Skeletal muscle tissue (tissue), 4 donors: ENCODE results near the gene TSEN2. TPM values are rescaled to one million over a fixed set of nuclear protein-coding genes. Genes with fewer than 3 reads are reported as not detected.
"Not testable (repeated sequence)": the region's sequence is repeated elsewhere in the genome, so short reads cannot be mapped to it uniquely, and the experiment has no call there.

Experiments
- H3K27ac ChIP-seq: one replicate; pipeline ENCODE4 v1.7.0; 2013; ENCODE audit warnings: mild to moderate bottlenecking, low read depth, low read length, inconsistent platforms
- H3K27me3 ChIP-seq, 3 donors: one replicate each; pipeline ENCODE4 v1.7.0; 2013; ENCODE audit warnings: low read length in 3 of 3; ENCODE audit not compliant: control insufficient read depth in 3 of 3, insufficient read depth in 3 of 3
- H3K36me3 ChIP-seq, 3 donors: one replicate each; pipeline ENCODE4 v1.7.0; 2013; ENCODE audit warnings: low read length in 3 of 3; ENCODE audit not compliant: control insufficient read depth in 3 of 3, insufficient read depth in 3 of 3
- H3K4me1 ChIP-seq, 3 donors: one replicate each; pipeline ENCODE4 v1.7.0; 2013; ENCODE audit warnings: low read length in 3 of 3, mild to moderate bottlenecking in 3 of 3; ENCODE audit not compliant: control insufficient read depth in 3 of 3, insufficient read depth in 3 of 3
- H3K4me3 ChIP-seq, 3 donors: one replicate each; pipeline ENCODE4 v1.7.0; 2013; ENCODE audit warnings: low read length in 3 of 3
- H3K9ac ChIP-seq, 3 donors: one replicate each; pipeline ENCODE4 v1.7.0; 2013; ENCODE audit warnings: low read length in 3 of 3, mild to moderate bottlenecking in 3 of 3, moderate library complexity in 2 of 3, low read depth in 1 of 3
- H3K9me3 ChIP-seq, 3 donors: one replicate each; pipeline ENCODE4 v1.7.0; 2013; ENCODE audit warnings: low read length in 3 of 3; ENCODE audit not compliant: control insufficient read depth in 3 of 3
- total RNA-seq: library from RNA; depleted of rRNA; stranded (reverse); fragments of >200 nt; gene quantifications from one replicate; pipeline ENCODE4 v1.2.3, GENCODE V29; 2014
- donor health status: Osteomylitis.

TSEN2 gene
- total RNA-seq, 1 donor from 2014 or later: 15.1 TPM

DNA sequence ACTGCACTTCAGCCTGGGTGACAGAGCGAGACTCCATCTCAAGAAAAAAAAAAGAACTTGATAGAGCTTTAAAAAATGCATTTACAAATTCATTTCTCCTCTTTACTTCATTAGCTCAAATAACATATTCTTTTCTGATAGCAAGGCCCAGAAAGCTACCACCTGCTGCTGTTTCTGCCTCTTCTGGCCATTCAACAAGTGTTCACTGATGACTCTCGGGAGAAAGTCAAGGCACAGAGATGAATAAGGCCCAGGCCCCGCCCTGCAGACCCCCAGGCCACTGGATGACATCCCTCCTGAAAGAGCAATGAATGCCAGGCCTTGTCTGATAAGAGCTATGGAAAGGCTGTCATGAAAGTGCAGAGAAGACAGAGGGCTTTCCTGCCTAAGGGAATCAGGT, 13.6 kb upstream of the TSEN2 start:
- H3K4me1 ChIP-seq: peaks cover 0 to 3% (median 2%) of the 10 kb centered on the region in 3 donors
- H3K4me3 ChIP-seq: no peak overlapping the region
- no peaks in the 10 kb centered on the region for H3K36me3 ChIP-seq
- peaks cover 0 to 2% (median 0%) of the 10 kb centered on the region in 3 donors for H3K27me3 ChIP-seq
- no peaks in the 10 kb centered on the region for H3K9me3 ChIP-seq
- no peak overlapping the region for H3K9ac ChIP-seq
- H3K27ac ChIP-seq: no peak overlapping the region

DNA sequence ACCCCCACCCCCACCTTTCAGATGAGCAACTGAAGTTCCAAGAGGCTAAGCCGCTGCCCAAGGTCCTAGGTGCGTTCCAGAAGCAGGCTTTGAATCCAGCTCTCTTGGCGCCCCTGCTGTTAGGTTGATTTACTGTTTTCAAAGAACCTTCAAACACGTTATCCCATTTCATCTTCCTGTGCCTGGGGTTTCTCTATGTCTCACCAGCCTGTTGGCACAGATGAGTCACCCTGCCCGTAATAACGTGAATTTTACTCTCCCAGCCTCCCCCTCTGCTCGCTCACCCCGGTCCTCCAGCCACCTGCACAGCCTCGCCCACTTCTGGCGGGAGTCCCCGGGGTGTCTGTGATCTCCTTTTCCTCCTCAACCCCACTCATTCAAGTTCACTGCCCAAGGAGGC, 13.0 kb upstream of the TSEN2 start:
- H3K36me3 ChIP-seq: no peaks in the 10 kb centered on the region
- H3K4me1 ChIP-seq: peaks cover 0 to 4% (median 3%) of the 10 kb centered on the region in 3 donors
- no peak overlapping the region for H3K4me3 ChIP-seq
- no peak overlapping the region for H3K27ac ChIP-seq
- H3K27me3 ChIP-seq: peaks cover 0 to 2% (median 0%) of the 10 kb centered on the region in 3 donors
- no peaks in the 10 kb centered on the region for H3K9me3 ChIP-seq
- H3K9ac ChIP-seq: no peak overlapping the region

DNA sequence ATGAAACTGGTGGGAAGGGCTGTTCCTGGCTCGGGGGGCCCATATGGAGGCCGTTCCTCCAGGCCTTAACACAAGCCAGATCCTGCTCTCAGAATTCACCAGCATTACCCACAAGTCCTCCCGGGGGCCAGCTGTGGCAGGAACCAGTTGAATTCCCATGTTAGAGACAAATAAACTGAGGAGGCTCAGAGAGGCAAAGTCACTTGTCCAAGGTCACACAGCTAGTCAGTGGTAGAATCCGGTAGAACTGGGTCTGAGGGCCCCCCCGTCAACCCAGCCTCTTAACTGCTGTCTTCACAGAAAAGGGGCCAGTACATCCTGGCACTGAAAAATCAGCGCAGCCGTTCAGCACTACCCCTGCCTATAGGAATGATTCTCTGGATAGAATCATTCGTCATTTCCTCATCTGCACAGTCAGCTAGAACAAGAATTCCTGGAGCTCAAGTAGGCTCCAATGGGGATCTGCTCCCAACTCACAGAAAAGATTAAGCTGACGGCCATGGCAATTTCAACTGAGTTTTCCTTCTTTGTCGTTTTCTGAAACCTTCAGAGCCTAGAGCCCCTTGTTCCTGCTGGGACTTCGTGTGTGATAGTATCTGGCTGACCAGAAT, 12.2 kb upstream of the TSEN2 start:
- Histone ChIP-seq H3K27ac (no peak overlapping the region), H3K36me3 (no peaks in the 10 kb centered on the region), H3K27me3 (peaks cover 0 to 2% (median 0%) of the 10 kb centered on the region in 3 donors), H3K4me1 (peaks cover 0 to 4% (median 3%) of the 10 kb centered on the region in 3 donors), H3K9me3 (no peaks in the 10 kb centered on the region), H3K4me3 (no peak overlapping the region), H3K9ac (no peak overlapping the region)

DNA sequence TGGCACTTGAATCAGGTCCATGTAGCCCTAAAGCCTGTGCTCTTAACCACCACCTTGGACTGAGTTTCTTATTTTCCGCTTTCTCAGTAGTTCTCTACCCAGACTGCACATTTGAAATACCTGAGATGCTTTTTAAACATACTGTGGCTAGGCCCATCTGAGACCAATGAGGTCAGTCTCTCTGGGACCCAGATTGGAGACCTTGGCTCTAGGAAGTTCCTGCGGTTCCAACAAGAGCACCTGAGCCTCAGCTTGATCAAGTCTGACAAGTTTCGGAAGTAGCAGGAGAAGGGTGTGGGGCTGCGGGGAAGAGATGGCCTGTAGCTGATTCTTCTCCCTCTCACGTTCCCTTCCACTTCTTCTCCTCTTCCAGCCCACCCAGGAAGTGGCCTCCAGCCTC, 11.5 kb upstream of the TSEN2 start:
- H3K27me3 ChIP-seq: peaks cover 0 to 2% (median 0%) of the 10 kb centered on the region in 3 donors
- H3K9ac ChIP-seq: no peak overlapping the region
- no peaks in the 10 kb centered on the region for H3K36me3 ChIP-seq
- H3K27ac ChIP-seq: no peak overlapping the region
- no peak overlapping the region for H3K4me3 ChIP-seq
- peaks cover 0 to 4% (median 3%) of the 10 kb centered on the region in 3 donors for H3K4me1 ChIP-seq
- H3K9me3 ChIP-seq: no peaks in the 10 kb centered on the region

DNA sequence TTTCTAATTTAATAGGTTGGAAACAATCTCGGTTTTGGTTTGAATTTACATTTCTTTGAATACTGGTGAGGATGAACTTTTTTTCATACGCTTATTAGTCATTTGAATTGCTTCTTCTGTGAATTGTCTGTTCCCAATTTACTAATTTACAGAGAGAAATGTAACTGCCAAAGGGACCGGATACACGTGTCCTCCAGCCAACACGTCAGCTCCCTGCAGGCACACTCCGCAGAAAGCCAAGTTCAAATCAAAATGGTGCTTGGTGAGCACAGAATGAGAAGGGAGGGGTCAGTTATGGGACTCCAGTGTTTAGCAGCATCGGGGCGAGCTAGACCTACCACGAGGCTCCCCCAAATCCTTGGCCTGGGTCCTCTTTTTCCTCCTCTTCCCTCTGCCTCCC, 10.8 kb upstream of the TSEN2 start:
- no peak overlapping the region for H3K9ac ChIP-seq
- H3K36me3 ChIP-seq: no peaks in the 10 kb centered on the region
- no peak overlapping the region for H3K4me3 ChIP-seq
- H3K27ac ChIP-seq: no peak overlapping the region
- H3K4me1 ChIP-seq: peaks cover 0 to 4% (median 3%) of the 10 kb centered on the region in 3 donors
- no peaks in the 10 kb centered on the region for H3K27me3 ChIP-seq
- H3K9me3 ChIP-seq: no peaks in the 10 kb centered on the region

DNA sequence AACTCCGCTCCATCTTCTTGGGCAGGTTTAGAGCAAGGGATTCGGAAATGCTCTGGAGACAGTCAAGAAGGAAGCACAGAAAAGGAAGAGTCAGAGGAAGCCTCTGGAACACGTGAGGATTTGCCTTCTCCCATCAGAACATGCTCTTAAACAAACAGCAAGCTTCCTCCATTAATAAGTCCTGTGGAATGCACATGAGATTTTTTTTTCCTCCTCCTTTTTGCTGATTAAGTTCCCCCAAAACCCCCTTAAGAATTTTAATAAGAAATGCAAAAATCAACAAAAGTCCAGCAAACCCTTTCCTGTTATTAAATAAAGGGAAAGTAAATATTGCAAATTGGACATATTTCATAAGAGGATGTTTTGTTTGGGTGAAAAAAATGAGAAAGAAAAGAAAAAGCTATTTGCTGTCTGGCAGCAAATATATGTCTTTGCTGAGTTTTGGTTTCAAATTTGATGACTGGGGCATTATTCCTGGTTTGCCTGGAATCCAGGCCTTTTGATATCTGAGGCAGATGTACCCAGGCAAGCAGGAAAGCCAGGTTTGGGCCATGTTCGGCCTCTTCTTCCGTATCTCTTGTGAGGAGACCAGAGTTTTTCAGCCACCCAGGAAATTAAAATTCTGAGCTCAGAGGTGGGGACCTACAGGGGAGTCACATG, 7.9 kb upstream of the TSEN2 start:
- no peaks in the 10 kb centered on the region for H3K9me3 ChIP-seq
- H3K4me3 ChIP-seq: no peak overlapping the region
- no peak overlapping the region for H3K9ac ChIP-seq
- no peaks in the 10 kb centered on the region for H3K36me3 ChIP-seq
- no peaks in the 10 kb centered on the region for H3K27me3 ChIP-seq
- peak overlapping the region; percentile 18 for H3K27ac ChIP-seq
- H3K4me1 ChIP-seq: peaks cover 0 to 12% (median 3%) of the 10 kb centered on the region in 3 donors

DNA sequence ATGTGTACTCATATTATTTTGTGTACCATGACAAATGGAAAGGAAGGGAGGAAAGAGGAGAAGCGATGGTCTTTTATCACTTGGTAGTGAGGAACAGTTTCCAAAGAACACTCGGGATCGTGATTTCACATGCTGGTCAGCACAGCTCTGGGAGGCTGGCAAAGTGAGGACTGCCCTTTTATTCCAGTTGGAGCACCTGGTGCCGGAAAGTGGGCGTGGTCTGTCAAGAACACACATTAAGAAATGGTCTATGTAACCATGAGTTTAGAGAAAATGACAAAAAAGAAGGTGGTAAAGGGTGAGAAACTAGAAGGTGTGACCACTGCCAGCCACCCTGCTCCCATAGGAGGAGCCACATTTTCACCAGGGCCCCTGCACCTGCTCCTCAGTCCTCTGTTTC, 7.0 kb upstream of the TSEN2 start:
- no peak overlapping the region for H3K4me3 ChIP-seq
- H3K9me3 ChIP-seq: no peaks in the 10 kb centered on the region
- H3K9ac ChIP-seq: no peak overlapping the region
- no peaks in the 10 kb centered on the region for H3K36me3 ChIP-seq
- H3K27ac ChIP-seq: no peak overlapping the region
- H3K4me1 ChIP-seq: peaks cover 0 to 12% (median 3%) of the 10 kb centered on the region in 3 donors
- H3K27me3 ChIP-seq: no peaks in the 10 kb centered on the region

DNA sequence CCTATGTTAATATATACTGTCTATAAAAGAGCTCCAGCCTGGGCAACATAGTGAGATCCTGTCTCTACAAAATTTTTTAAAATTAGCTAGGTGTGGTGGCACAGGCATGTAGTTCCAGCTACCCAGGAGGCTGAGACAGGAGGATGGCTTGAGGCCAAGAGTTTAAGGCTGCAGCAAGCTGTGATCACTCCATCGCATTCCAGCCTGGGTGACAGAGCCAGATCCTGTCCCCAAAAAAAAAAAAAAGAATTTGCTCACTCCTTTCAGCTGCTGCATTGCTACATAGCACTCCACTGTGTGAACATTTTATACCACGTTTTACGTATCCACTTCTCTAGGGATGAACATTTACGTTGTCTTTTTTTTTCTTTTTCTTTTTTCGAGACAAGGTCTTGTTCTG, 6.0 kb upstream of the TSEN2 start:
- H3K4me3 ChIP-seq: no peak overlapping the region
- no peak overlapping the region for H3K9ac ChIP-seq
- H3K36me3 ChIP-seq: no peaks in the 10 kb centered on the region
- H3K9me3 ChIP-seq: no peaks in the 10 kb centered on the region
- no peaks in the 10 kb centered on the region for H3K27me3 ChIP-seq
- H3K27ac ChIP-seq: no peak overlapping the region
- peaks cover under 1 to 17% (median 3%) of the 10 kb centered on the region in 3 donors for H3K4me1 ChIP-seq

DNA sequence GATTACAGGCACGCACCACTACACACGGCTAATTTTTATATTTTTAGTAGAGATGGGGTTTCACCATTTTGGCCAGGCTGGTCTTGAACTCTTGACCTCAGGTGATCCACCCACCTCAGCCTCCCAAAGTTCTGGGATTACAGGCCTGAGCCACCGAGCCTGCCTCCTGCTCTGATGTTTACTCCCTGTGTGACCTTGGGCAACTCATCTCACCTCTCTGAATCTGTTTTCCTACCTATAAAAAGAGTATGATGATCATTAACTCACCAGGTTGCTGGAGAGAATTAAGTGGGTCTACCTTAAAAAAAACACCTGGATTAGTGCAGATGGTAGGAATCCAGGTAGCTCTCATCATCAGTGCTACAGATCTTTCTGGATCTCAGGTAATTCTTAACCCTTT, 5.1 kb upstream of the TSEN2 start:
- H3K9ac ChIP-seq, H3K27ac ChIP-seq, H3K27me3 ChIP-seq, H3K36me3 ChIP-seq, H3K4me3 ChIP-seq, H3K9me3 ChIP-seq: not testable (repeated sequence)
- H3K4me1 ChIP-seq: peaks cover 8 to 25% (median 8%) of the 10 kb centered on the region in 3 donors

DNA sequence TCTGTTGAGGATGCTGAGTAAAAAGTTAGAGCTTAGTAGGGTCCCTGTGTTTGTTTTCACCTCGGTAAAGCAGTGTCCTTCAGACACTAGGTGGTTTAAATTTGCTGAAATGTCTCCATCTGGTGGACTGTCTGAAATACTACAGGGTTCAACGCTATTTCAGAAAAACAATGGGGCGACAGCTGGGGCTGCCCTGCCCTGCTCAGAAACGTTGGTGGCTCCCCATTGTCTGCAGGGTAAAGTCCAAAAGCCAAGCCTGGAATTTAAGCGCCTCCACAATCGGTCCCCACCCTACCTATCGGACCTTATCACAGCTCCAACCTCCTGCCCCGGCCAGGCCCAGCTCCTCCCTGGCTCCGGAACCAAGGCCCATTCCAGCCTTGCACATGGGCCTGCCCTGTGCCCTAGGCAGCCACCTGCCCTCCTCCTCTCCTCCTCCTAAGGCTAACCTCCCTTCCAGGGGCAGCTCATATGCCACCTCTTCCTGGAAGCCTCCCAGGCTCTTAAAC, 4.3 kb upstream of the TSEN2 start:
- H3K9me3 ChIP-seq: no peaks in the 10 kb centered on the region
- H3K4me3 ChIP-seq: no peak overlapping the region
- no peak overlapping the region for H3K27ac ChIP-seq
- H3K36me3 ChIP-seq: no peaks in the 10 kb centered on the region
- no peaks in the 10 kb centered on the region for H3K27me3 ChIP-seq
- peak overlapping the region in 2 of 3 donors; percentile 19 to 61 for H3K9ac ChIP-seq
- peaks cover 11 to 32% (median 12%) of the 10 kb centered on the region in 3 donors for H3K4me1 ChIP-seq
